HEK293T (cell line): ENCODE results near the gene PDE4B.

Experiments
- CTCF ChIA-PET: fragments of 350-600 bp; formaldehyde crosslinking; extraction: SDS; loops from one replicate; lab custom pipeline; 2021; ENCODE audit warnings: antibody characterized with exemption, inconsistent platforms; lab: Yijun Ruan, JAX
- POLR2A ChIA-PET: fragments of 350-600 bp; formaldehyde crosslinking; extraction: SDS; loops from one replicate; lab custom pipeline; 2020; ENCODE audit warnings: antibody characterized with exemption, inconsistent platforms; lab: Yijun Ruan, JAX
- DNase-seq: peaks from one replicate; pipeline ENCODE4 v3.0.0; 2012; ENCODE audit warnings: mixed read lengths; ENCODE audit errors: extremely low spot score
- ARNT ChIP-seq: fragments of 450-650 bp; IDR thresholded peaks from 2 replicates; pipeline ENCODE4 v1.6.1; 2017; ENCODE audit warnings: mild to moderate bottlenecking
- BHLHE40 ChIP-seq: fragments of 450-650 bp; IDR thresholded peaks from 2 replicates; pipeline ENCODE4 v1.6.1; 2016; ENCODE audit warnings: mild to moderate bottlenecking, moderate library complexity, borderline replicate concordance
- CTBP1 ChIP-seq: fragments of 450-650 bp; IDR thresholded peaks from 2 replicates; pipeline ENCODE4 v1.6.1; 2016; ENCODE audit warnings: borderline replicate concordance
- ELF4 ChIP-seq: fragments of 450-650 bp; IDR thresholded peaks from 2 replicates; pipeline ENCODE4 v1.6.1; 2017; ENCODE audit warnings: antibody characterized with exemption
- FOXA1 ChIP-seq: fragments of 450-650 bp; IDR thresholded peaks from 2 replicates; pipeline ENCODE4 v1.6.1; 2016; ENCODE audit warnings: mild to moderate bottlenecking
- FOXK2 ChIP-seq: fragments of 450-650 bp; IDR thresholded peaks from 2 replicates; pipeline ENCODE4 v1.6.1; 2016; ENCODE audit warnings: mild to moderate bottlenecking
- FOXM1 ChIP-seq: fragments of 450-650 bp; IDR thresholded peaks from 2 replicates; pipeline ENCODE4 v1.6.1; 2017; ENCODE audit warnings: mild to moderate bottlenecking, borderline replicate concordance
- HDGF ChIP-seq: fragments of 450-650 bp; IDR thresholded peaks from 2 replicates; pipeline ENCODE4 v1.6.1; 2017; ENCODE audit warnings: antibody characterized with exemption, borderline replicate concordance
- L3MBTL2 ChIP-seq: fragments of 450-650 bp; conservative IDR thresholded peaks from 2 replicates; pipeline ENCODE4 v1.6.1; 2016; ENCODE audit warnings: mild to moderate bottlenecking
- LEF1 ChIP-seq: fragments of 450-650 bp; IDR thresholded peaks from 2 replicates; pipeline ENCODE4 v1.6.1; 2017; ENCODE audit warnings: mild to moderate bottlenecking, borderline replicate concordance
- NFRKB ChIP-seq: fragments of 450-650 bp; IDR thresholded peaks from 2 replicates; pipeline ENCODE4 v1.6.1; 2016; ENCODE audit warnings: mild to moderate bottlenecking, moderate library complexity
- SP1 ChIP-seq: fragments of 450-650 bp; IDR thresholded peaks from 2 replicates; pipeline ENCODE4 v1.6.1; 2017
- SUZ12 ChIP-seq: fragments of 450-650 bp; IDR thresholded peaks from 2 replicates; pipeline ENCODE4 v1.6.1; 2016; ENCODE audit warnings: mild to moderate bottlenecking
- TARDBP ChIP-seq: fragments of 450-650 bp; IDR thresholded peaks from 2 replicates; pipeline ENCODE4 v1.6.1; 2016
- ZNF384 ChIP-seq: fragments of 450-650 bp; IDR thresholded peaks from 2 replicates; pipeline ENCODE4 v1.6.1; 2016
- TF ChIP-seq, protein P1 (sequence below): fragments of 450-650 bp; IDR thresholded peaks from 2 replicates; pipeline ENCODE4 v1.6.1; 2016

PDE4B gene

DNA sequence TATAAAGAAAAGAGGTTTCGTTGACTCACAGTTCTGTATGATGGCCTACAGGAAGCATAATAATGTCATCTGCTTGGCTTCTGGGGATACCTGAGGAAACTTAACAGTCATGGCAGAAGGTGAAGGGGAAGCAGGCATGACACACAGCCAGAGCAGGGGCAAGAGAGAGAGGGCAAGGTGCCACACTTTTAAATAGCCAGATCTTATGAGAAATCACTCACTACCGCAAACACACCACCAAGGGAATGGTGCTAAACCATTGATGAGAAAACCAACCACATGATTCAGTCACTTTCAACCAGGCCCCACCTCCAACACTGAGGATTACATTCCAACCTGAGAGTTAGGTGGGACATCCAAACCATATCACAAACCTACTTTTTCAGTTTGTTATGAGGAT lies 495.4 kb downstream of the PDE4B start:
- no peak for DNase-seq
- ChIA-PET CTCF (no interaction called here), POLR2A (no interaction called here)

GRCh38 chr1:66290761-66291530 lies 498.3 kb downstream of the PDE4B start:
- POLR2A ChIA-PET: no interaction called here
- CTCF ChIA-PET: interaction anchor here (0.6 to 1.1 kb wide), 3 partner anchors 12 to 351 kb away, joined by 4 to 5 read pairs (median 4); no protein-coding TSS in a partner anchor
- DNase-seq: no peak
- no peak for TF ChIP-seq FOXM1

More for the DNA sequence above, 495.4 kb downstream of the PDE4B start:
- TF ChIP-seq HDGF: no peak
- TF ChIP-seq TARDBP: no peak
- no peak for TF ChIP-seq ZNF384
- no peak for TF ChIP-seq ARNT
- TF ChIP-seq ELF4: no peak
- TF ChIP-seq CTBP1: no peak
- TF ChIP-seq SUZ12: no peak
- no peak for TF ChIP-seq NFRKB
- TF ChIP-seq FOXA1: no peak
- no peak for TF ChIP-seq LEF1
- TF ChIP-seq FOXK2: no peak
- TF ChIP-seq FOXM1: no peak
- TF ChIP-seq L3MBTL2: no peak
- TF ChIP-seq BHLHE40: no peak
- TF ChIP-seq, protein P1, sequence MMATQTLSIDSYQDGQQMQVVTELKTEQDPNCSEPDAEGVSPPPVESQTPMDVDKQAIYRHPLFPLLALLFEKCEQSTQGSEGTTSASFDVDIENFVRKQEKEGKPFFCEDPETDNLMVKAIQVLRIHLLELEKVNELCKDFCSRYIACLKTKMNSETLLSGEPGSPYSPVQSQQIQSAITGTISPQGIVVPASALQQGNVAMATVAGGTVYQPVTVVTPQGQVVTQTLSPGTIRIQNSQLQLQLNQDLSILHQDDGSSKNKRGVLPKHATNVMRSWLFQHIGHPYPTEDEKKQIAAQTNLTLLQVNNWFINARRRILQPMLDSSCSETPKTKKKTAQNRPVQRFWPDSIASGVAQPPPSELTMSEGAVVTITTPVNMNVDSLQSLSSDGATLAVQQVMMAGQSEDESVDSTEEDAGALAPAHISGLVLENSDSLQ: no peak
- no peak for TF ChIP-seq SP1

DNA sequence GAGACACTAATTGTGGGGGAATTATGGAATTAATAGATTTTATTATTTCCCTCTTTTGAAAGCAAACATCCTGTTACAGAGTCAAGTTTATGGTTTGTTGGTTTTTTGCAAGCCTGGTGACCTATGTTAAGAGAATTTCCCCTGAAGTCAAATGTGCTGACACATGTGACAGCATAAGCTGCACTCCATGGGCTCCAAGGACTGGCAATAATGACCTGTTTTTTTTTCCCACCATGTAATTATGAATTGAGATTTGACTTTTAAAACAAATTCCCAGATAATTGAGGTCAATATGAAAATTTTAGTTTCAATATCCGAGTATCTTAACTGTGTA lies 498.8 kb downstream of the PDE4B start:
- no peak for TF ChIP-seq ELF4
- TF ChIP-seq CTBP1: no peak
- no peak for TF ChIP-seq FOXA1
- TF ChIP-seq ZNF384: no peak
- TF ChIP-seq NFRKB: no peak
- no peak for TF ChIP-seq LEF1
- no peak for TF ChIP-seq BHLHE40
- TF ChIP-seq TARDBP: no peak
- no peak for TF ChIP-seq FOXK2
- no peak for TF ChIP-seq FOXM1
- TF ChIP-seq ARNT: no peak
- no peak for TF ChIP-seq SUZ12
- TF ChIP-seq, protein P1: no peak
- TF ChIP-seq SP1: no peak
- no peak for TF ChIP-seq HDGF
- TF ChIP-seq L3MBTL2: no peak
- DNase-seq: no peak
- ChIA-PET POLR2A (no interaction called here), CTCF (interaction anchor here (1.0 to 1.1 kb wide), 2 partner anchors 13 to 40 kb away, joined by 4 to 5 read pairs; no protein-coding TSS in a partner anchor)

- DNase-seq: no peak
- POLR2A ChIA-PET: interaction anchor here (0.8 kb wide), 1 partner anchor 40 kb away, joined by 3 read pairs; no protein-coding TSS in a partner anchor
- no peak for TF ChIP-seq NFRKB
- TF ChIP-seq L3MBTL2: no peak
- no peak for TF ChIP-seq TARDBP
- no peak for TF ChIP-seq FOXM1
- no peak for TF ChIP-seq FOXA1
- TF ChIP-seq LEF1: no peak
- TF ChIP-seq, protein P1: no peak
- no peak for TF ChIP-seq SP1
- TF ChIP-seq CTBP1: no peak
- TF ChIP-seq ELF4: no peak
- TF ChIP-seq SUZ12: no peak
- no peak for TF ChIP-seq ARNT
- TF ChIP-seq HDGF: no peak
- no peak for TF ChIP-seq ZNF384
- no peak for TF ChIP-seq FOXK2
- TF ChIP-seq BHLHE40: no peak
- CTCF ChIA-PET: interaction anchor here (1.0 kb wide), 1 partner anchor 14 kb away, joined by 5 read pairs; no protein-coding TSS in a partner anchor
Measured at GRCh38 chr1:66292305-66292704, 499.6 kb downstream of the PDE4B start.

DNA sequence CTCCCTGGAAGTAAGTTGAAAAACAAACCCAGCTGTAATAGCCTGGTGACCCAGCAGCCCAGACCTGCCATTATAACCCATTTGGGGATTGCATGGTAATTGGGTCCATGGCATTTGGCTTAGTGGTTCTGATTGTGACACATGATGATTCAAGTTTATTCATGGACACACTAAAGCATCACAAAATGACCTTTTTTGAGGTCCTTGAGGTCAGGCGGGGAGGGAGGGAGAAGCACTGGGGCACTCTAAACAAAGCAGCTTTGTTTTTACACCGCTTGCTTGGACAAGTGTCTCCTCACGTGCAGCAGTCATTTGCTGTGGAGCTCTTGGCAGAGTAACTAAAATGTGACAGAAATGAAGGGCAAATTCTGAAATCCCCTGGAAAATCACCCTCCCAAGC lies 500.2 kb downstream of the PDE4B start:
- DNase-seq: no peak
- CTCF ChIA-PET: no interaction called here
- POLR2A ChIA-PET: interaction anchor here (0.8 kb wide), 1 partner anchor 40 kb away, joined by 3 read pairs; no protein-coding TSS in a partner anchor
- TF ChIP-seq FOXM1 (no peak), SUZ12 (no peak), L3MBTL2 (no peak), NFRKB (no peak)
